Activated CD4-positive, alpha-beta T cell treated with anti-CD3 and anti-CD28 coated beads for 36 hours (primary cell): ENCODE results near the gene ADTRP. TPM values are rescaled to one million over a fixed set of nuclear protein-coding genes. Genes with fewer than 3 reads are reported as not detected.

Experiments
- ATAC-seq: fragments of 200-7000 bp; cut with Tn5 transposase; one replicate; pipeline ENCODE4 v1.10.0; 2021; ENCODE audit warnings: mild to moderate bottlenecking, moderate library complexity
- CTCF ChIA-PET: fragments of 350-600 bp; sonication (Branson Sonifier 250); formaldehyde crosslinking; loops from one replicate; lab custom pipeline; 2021; ENCODE audit warnings: antibody characterized with exemption; lab: Charles Lee
- POLR2A ChIA-PET: fragments of 350-600 bp; sonication (Branson Sonifier 250); formaldehyde crosslinking; loops from one replicate; lab custom pipeline; 2021; ENCODE audit warnings: antibody characterized with exemption, inconsistent platforms; lab: Charles Lee
- DNase-seq: peaks from one replicate; pipeline ENCODE4 v3.0.0-alpha.2; 2020
- H3K27ac Mint-ChIP-seq: one replicate; pipeline ENCODE4 v1.8.0; 2021; ENCODE audit warnings: mixed read lengths
- H3K27me3 Mint-ChIP-seq: one replicate; pipeline ENCODE4 v1.8.0; 2021; ENCODE audit warnings: mixed read lengths
- H3K36me3 Mint-ChIP-seq: one replicate; pipeline ENCODE4 v1.8.0; 2021; ENCODE audit warnings: low read depth, mixed read lengths
- H3K4me1 Mint-ChIP-seq: one replicate; pipeline ENCODE4 v1.8.0; 2021; ENCODE audit warnings: mixed read lengths
- H3K4me3 Mint-ChIP-seq: one replicate; pipeline ENCODE4 v1.8.0; 2021; ENCODE audit warnings: mild to moderate bottlenecking, moderate library complexity, mixed read lengths
- H3K9me3 Mint-ChIP-seq: one replicate; pipeline ENCODE4 v1.8.0; 2021; ENCODE audit warnings: low read depth, mixed read lengths
- intact Hi-C, 2 experiments: fragments of 100-400 bp; cut with DNase I in 1 of 2; cut with micrococcal nuclease in 1 of 2; formaldehyde crosslinking; loops; one replicate each; pipeline versions ENCODE4 v1.14.2 to v1.15.1; 2022 to 2024; cut with DNase I, micrococcal nuclease
- total RNA-seq, 2 experiments: library from RNA; stranded (reverse); gene quantifications; one replicate each; pipeline ENCODE4 v1.2.3, GENCODE V29; 2021

ADTRP gene
- total RNA-seq, 2 experiments from 2014 or later, result 26.3 to 29.6 TPM

- intact Hi-C loops, result no loop called here
- DNase-seq (no peak), ATAC-seq (no peak)
- POLR2A ChIA-PET, result no interaction called here
- Mint-ChIP-seq H3K27me3 (no peaks in the 10 kb centered on the region), H3K4me3 (no peak overlapping the region), H3K9me3 (no peaks in the 10 kb centered on the region), H3K36me3 (no peaks in the 10 kb centered on the region), H3K27ac (no peak overlapping the region), H3K4me1 (no peaks in the 10 kb centered on the region)
- CTCF ChIA-PET, result interaction anchor here (0.9 to 1.1 kb wide), 2 partner anchors 12 to 418 kb away, joined by 3 to 4 read pairs; no protein-coding TSS in a partner anchor
These were observed 105.9 kb downstream of the ADTRP start for GRCh38 chr6:11672669-11673068.

- H3K9me3 Mint-ChIP-seq, result no peaks in the 10 kb centered on the region
- CTCF ChIA-PET, result interaction anchor here (0.6 to 1.1 kb wide), 2 partner anchors 418 to 670 kb away, joined by 3 read pairs; no protein-coding TSS in a partner anchor
- H3K36me3 Mint-ChIP-seq, result no peaks in the 10 kb centered on the region
- ATAC-seq, result no peak
- no peak for DNase-seq
- POLR2A ChIA-PET, result no interaction called here
- no peaks in the 10 kb centered on the region for H3K27me3 Mint-ChIP-seq
- H3K4me3 Mint-ChIP-seq, result no peak overlapping the region
- H3K4me1 Mint-ChIP-seq, result no peaks in the 10 kb centered on the region
- intact Hi-C loops, result no loop called here
- no peak overlapping the region for H3K27ac Mint-ChIP-seq
These were observed 106.3 kb downstream of the ADTRP start for GRCh38 chr6:11672256-11672655.

- ATAC-seq (no peak), DNase-seq (no peak)
- Mint-ChIP-seq H3K27me3 (peaks cover 3% of the 10 kb centered on the region), H3K36me3 (no peaks in the 10 kb centered on the region), H3K9me3 (no peaks in the 10 kb centered on the region), H3K27ac (no peak overlapping the region), H3K4me1 (peaks cover 13% of the 10 kb centered on the region), H3K4me3 (no peak overlapping the region)
- intact Hi-C loops, result no loop called here
- ChIA-PET CTCF (interaction anchor here (0.6 to 4.5 kb wide), 3 partner anchors 14 to 429 kb away, joined by 3 to 30 read pairs (median 3); no protein-coding TSS in a partner anchor), POLR2A (no interaction called here)
These were observed 108.9 kb downstream of the ADTRP start for GRCh38 chr6:11669696-11670095.

- H3K27me3 Mint-ChIP-seq, result peaks cover 5% of the 10 kb centered on the region
- no peak overlapping the region for H3K27ac Mint-ChIP-seq
- peaks cover 13% of the 10 kb centered on the region for H3K4me1 Mint-ChIP-seq
- H3K9me3 Mint-ChIP-seq, result no peaks in the 10 kb centered on the region
- H3K4me3 Mint-ChIP-seq, result no peak overlapping the region
- intact Hi-C loops, result no loop called here
- H3K36me3 Mint-ChIP-seq, result no peaks in the 10 kb centered on the region
- CTCF ChIA-PET, result interaction anchor here (0.6 to 4.5 kb wide), 2 partner anchors 13 to 107 kb away, joined by 3 to 30 read pairs; no protein-coding TSS in a partner anchor
- no peak for DNase-seq
- POLR2A ChIA-PET, result no interaction called here
- ATAC-seq, result no peak
These were observed 110.1 kb downstream of the ADTRP start for GRCh38 chr6:11668455-11668854.

- H3K27me3 Mint-ChIP-seq, result peaks cover 5% of the 10 kb centered on the region
- CTCF ChIA-PET, result interaction anchor here (0.6 to 4.5 kb wide), 2 partner anchors 12 to 108 kb away, joined by 3 to 30 read pairs; no protein-coding TSS in a partner anchor
- POLR2A ChIA-PET, result no interaction called here
- no peak overlapping the region for H3K4me3 Mint-ChIP-seq
- H3K9me3 Mint-ChIP-seq, result no peaks in the 10 kb centered on the region
- intact Hi-C loops, result no loop called here
- no peaks in the 10 kb centered on the region for H3K36me3 Mint-ChIP-seq
- ATAC-seq (no peak), DNase-seq (no peak)
- H3K4me1 Mint-ChIP-seq, result peaks cover 13% of the 10 kb centered on the region
- no peak overlapping the region for H3K27ac Mint-ChIP-seq
These were observed 110.7 kb downstream of the ADTRP start for GRCh38 chr6:11667876-11668275.

- intact Hi-C loops, result no loop called here
- peak; percentile 77 for ATAC-seq
- ChIA-PET CTCF (interaction anchor here (0.7 to 4.5 kb wide), 4 partner anchors 10 to 891 kb away, joined by 3 to 30 read pairs (median 3); no protein-coding TSS in a partner anchor), POLR2A (no interaction called here)
- Mint-ChIP-seq H3K27me3 (peaks cover 5% of the 10 kb centered on the region), H3K27ac (no peak overlapping the region), H3K36me3 (no peaks in the 10 kb centered on the region), H3K4me1 (peaks cover 13% of the 10 kb centered on the region), H3K9me3 (no peaks in the 10 kb centered on the region), H3K4me3 (no peak overlapping the region)
- DNase-seq, result no peak
These were observed 112.8 kb downstream of the ADTRP start for GRCh38 chr6:11665604-11666326.

Other genes starting within 250 kb of the ADTRP start
- gene TMEM170B, start 241.1 kb downstream of the ADTRP start, total RNA-seq, result 1 to 10 TPM in 1 of 2 experiments, under 1 TPM in 1; 0.98 to 1.3 TPM
- 10 to 100 TPM; 45.9 to 71.6 TPM for gene HIVEP1, start 233.5 kb upstream of the ADTRP start, total RNA-seq